HG02571 (cell line): ENCODE measurements around the gene COMMD6.
"Not testable (repeated sequence)": the region's sequence is repeated elsewhere in the genome, so short reads cannot be mapped to it uniquely, and the experiment has no call there.

ENCODE experiments used
- ATAC-seq: cut with Tn5 transposase; IDR thresholded peaks from one replicate; pipeline ENCODE4 v1.9.1; 2021; ENCODE audit warnings: mild to moderate bottlenecking, moderate library complexity; ENCODE audit not compliant: unreplicated experiment

Gene COMMD6

GRCh38 chr13:75537401-75538365 is at the start of gene COMMD6:
TSS of gene COMMD6 (minus strand) at chr13:75537841. CDS start at chr13:75537805, 36 bp downstream.
- peak; percentile 99 for ATAC-seq

DNA sequence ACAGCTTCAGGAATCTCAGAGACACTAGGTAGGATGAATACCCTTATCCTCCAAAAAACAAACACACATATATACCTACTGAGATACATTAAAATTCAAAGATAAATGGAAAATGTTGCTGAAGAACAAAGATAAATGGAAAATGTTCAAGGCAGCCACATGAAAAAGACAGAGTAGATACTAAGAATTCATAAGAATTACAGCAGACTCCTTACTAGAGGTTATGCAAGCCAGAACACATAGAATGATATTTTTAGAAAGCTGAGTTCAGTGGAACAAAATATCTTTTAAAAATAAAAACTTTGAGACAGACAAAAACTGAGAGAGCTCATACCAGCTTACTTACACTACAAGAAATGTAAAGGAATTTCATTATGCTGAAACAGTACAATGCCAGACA is 47.5 kb upstream of the COMMD6 start:
- ATAC-seq = no peak

GRCh38 chr13:75583091-75583490 is 45.5 kb upstream of the COMMD6 start:
- no peak for ATAC-seq

DNA sequence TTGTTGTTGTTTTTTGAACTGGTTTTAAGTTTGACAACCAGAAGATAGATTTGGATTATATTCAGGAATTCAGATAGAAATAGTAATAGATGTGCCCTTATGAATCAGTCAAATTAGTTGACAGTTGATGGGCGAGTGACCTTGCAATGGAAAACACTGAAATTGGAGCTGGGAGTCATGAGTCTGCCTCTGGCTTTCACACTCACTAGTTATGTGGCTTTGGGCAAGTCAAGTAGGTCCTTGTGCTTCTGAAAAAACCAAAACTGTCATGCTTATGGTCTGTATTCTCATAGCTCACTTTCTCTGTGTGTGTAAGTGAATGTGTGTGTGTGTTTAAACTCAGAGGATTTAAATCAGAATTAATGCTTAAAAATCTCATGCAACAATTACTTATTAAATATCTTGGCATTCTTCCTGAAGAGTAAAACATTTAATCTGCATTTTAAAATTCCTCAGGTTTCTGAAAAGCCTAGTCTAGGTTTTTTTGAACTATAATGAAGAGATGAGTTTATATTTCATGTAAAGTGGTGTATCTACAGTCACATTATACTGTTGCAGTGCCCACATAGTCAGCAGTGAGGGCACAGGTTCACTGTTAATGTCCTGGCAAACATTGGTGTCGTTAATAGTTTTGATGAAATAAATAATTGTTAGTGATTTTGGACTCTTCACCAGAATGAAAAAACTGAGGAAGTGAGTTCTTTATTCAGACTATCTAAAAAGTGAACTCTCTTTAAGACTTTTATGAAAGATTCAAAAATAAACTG is 44.4 kb upstream of the COMMD6 start:
- ATAC-seq = no peak

DNA sequence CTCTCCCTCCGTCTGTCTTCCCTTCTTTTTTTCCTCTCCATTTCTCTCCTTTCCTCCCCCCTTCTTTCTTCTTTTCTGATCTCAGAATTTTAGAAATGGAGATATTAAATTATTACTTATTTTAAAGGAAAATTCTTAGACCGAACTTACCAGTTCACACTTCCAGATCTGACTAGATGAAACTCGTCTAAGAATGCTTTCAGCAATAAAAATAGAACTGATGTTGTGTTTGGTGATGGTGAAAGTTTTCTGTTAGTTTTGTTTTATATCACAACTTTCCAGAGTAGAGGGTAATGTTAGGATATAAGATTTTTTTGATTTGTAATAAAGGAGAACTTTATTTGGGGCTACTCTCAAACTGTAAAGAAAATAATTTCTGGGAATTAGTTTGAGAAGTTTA is 41.9 kb upstream of the COMMD6 start:
- no peak for ATAC-seq

GRCh38 chr13:75569576-75569975 is 31.9 kb upstream of the COMMD6 start:
- no peak for ATAC-seq

DNA sequence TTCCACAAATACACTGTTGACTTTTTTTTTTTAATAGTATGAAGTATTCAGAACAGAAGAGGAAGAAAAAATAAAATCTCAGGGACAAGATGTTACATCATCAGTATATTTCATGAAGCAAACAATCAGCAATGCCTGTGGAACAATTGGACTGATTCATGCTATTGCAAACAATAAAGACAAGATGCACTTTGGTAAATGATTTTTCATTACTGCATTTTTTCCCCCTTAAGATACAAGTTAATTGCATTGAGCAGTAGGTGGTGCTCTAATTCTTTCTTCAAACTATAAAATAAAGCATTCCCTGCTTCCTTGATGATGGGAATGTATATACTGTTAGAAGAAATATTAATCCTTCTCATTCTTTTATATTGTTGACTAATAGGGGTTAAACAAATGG is 29.0 kb upstream of the COMMD6 start:
- ATAC-seq = no peak

DNA sequence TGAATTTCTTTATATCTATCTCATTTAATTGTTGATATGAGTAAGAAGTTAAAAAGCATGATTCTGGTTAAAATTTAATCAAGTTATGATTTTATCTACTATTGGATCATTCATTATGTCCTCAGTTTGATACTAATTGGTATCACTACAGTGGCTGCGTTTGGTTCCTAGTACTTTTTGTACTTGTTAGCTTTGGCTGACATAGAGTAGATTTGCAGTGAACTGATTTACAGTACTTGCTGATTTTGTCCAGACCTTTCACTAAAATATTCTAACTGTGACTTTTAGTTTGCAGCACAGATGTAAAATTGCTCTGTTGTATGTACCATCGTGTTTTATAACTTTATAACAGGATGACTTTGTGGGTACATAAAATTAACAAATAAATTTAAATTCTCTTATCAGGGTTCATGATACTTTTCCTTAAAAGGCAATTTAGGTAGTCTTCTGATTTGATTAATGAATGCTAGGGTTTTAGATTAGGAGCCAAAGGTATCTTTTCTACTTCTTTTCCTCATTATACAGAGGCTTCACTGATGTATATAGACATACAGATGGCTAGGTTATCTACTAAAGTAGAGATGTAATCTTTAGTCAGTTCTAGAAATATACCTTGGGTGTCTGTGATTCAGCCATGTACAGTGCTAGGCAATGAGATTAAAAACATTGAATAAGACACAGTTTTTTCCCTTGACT is 20.7 kb upstream of the COMMD6 start:
- ATAC-seq = no peak

GRCh38 chr13:75556961-75557360 is 19.3 kb upstream of the COMMD6 start:
- ATAC-seq = no peak

GRCh38 chr13:75555836-75556235 is 18.2 kb upstream of the COMMD6 start:
- ATAC-seq = no peak

DNA sequence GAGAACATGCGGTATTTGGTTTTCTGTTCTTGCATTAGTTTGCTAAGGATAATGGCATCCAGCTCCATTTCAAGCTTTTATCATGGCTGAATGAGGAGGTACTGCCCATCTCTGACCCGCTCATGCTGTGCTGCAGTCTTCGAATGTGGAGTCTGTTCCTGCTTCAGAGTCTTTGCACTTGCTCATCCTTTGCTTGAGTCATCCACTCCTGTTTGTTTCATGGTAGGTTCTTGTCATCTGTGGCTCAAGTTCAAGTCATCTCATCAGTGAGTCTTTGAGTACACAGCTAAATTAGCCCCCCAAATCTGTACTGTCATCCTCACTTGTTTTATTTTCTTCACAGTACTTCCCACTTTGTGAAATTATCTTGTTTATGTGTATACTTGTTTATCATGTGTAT is 17.3 kb upstream of the COMMD6 start:
- ATAC-seq = no peak

DNA sequence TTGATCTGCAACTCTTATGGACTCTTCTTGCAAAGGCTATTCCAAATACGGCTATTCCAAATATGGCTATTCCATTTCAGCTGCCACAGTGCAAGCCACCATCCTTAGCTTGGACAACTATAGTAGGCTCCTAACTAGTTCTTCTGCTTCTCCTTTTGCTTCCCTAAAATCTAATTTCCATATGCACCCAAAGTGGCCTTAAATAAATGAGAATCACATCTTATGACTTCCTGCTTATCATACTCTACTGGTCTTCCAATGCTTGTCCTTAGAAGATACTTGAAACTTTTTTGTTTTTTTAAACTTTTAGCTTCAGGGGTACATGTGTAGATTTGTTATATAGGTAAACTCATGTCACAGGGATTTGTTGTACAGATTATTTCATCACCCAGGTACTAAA is 16.8 kb upstream of the COMMD6 start:
- ATAC-seq = no peak

DNA sequence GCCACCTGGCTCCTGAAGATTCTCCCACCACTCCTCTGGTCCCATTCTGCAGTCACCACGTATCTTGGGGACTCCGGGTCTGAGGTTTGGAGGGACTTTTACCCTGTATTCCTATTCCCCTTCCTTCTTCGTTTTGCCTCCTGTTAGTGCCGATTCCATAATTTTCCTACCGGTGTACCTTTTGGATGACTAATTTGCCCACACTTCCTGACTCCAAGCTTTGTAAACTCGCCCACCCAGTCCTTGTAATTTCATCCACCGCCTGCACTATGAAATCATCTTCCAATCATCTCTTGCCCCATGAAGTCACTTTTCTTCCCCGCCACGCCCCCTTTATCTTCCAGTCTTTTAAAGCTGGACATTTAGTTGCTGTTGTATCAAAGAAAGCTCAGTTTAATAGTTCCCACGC is 12.5 kb upstream of the COMMD6 start:
- ATAC-seq = peak; percentile 10

- peak; percentile 96 for ATAC-seq
Observed at GRCh38 chr13:75549262-75550158, 11.9 kb upstream of the COMMD6 start, which contains the start of gene UCHL3. TSS of gene UCHL3 (plus strand) at chr13:75549791. CDS start at chr13:75549821, 30 bp downstream.

- no peak for ATAC-seq
Observed at GRCh38 chr13:75547917-75548316, 10.3 kb upstream of the COMMD6 start.

GRCh38 chr13:75545386-75545785 is 7.7 kb upstream of the COMMD6 start:
- not testable (repeated sequence) for ATAC-seq

GRCh38 chr13:75544681-75545330 is 7.2 kb upstream of the COMMD6 start:
- no peak for ATAC-seq

DNA sequence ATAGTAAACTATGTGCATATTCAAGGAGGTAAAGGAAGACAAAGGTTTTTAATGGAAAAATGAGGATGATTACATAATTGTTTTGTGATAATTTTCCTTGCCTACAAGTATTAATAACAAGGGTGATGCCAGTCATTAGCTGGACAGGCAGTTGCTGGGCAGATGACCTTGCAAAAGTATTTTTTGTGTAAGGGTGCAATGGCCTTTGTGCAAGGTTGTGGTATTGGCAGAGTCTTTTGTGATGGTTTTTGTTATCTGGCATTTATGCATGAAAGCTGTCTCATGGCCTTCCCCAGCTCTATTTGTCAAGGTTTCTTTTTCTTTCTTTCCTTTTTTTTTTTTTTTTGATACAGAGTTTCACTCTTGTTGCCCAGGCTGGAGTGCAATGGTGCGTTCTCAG is 4.3 kb upstream of the COMMD6 start:
- no peak for ATAC-seq

DNA sequence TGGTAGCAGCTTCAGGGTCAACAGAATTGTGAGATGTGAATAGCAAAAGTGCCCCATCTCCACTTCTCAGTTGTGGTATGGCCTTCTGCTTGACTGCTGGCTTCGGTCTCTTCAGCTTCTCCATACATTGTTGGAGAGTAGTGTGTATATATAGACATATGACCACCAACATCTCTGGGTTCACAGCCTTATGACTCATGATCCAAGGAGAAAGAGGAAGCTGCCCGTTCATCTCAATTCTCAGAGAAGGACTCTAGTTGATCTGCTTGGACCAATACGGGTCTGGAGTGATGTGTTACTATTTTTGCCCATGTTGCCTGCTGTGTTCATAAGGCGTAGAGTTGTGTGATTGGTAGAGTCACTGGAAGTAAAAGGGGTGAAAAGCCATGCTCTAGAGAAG is 3.6 kb upstream of the COMMD6 start:
- no peak for ATAC-seq

GRCh38 chr13:75533861-75534260 is 3.8 kb downstream of the COMMD6 start:
- ATAC-seq = no peak
